HEK293T (cell line): ENCODE data around the gene LRRC75B.
"Not testable (repeated sequence)": the region's sequence is repeated elsewhere in the genome, so short reads cannot be mapped to it uniquely, and the experiment has no call there.

Experiments used
- NFRKB ChIP-seq: fragments of 450-650 bp; IDR thresholded peaks from 2 replicates; pipeline ENCODE4 v1.6.1; 2016; ENCODE audit warnings: mild to moderate bottlenecking, moderate library complexity
- TF ChIP-seq, protein P1 (sequence below): fragments of 450-650 bp; IDR thresholded peaks from 2 replicates; pipeline ENCODE4 v1.6.1; 2016

GRCh38 chr22:24630812-24631427, 38.0 kb upstream of the LRRC75B start:
- TF ChIP-seq, protein P1, sequence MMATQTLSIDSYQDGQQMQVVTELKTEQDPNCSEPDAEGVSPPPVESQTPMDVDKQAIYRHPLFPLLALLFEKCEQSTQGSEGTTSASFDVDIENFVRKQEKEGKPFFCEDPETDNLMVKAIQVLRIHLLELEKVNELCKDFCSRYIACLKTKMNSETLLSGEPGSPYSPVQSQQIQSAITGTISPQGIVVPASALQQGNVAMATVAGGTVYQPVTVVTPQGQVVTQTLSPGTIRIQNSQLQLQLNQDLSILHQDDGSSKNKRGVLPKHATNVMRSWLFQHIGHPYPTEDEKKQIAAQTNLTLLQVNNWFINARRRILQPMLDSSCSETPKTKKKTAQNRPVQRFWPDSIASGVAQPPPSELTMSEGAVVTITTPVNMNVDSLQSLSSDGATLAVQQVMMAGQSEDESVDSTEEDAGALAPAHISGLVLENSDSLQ: not testable (repeated sequence)
- not testable (repeated sequence) for TF ChIP-seq NFRKB
